Activated naive CD8-positive, alpha-beta T cell treated with anti-CD3 and anti-CD28 coated beads, Interleukin-2, amount 50 U/mL, for 16 hours (primary cell): ENCODE data around the gene MARCHF3.
"Not testable (repeated sequence)": the region's sequence is repeated elsewhere in the genome, so short reads cannot be mapped to it uniquely, and the experiment has no call there.

Experiments
- DNase-seq: peaks from one replicate; pipeline ENCODE4 v3.0.0-alpha.2; 2020; ENCODE audit warnings: low read depth, low spot score

MARCHF3 gene

GRCh38 chr5:126918615-126918957 is 111.8 kb downstream of the MARCHF3 start:
- DNase-seq, result no peak

DNA sequence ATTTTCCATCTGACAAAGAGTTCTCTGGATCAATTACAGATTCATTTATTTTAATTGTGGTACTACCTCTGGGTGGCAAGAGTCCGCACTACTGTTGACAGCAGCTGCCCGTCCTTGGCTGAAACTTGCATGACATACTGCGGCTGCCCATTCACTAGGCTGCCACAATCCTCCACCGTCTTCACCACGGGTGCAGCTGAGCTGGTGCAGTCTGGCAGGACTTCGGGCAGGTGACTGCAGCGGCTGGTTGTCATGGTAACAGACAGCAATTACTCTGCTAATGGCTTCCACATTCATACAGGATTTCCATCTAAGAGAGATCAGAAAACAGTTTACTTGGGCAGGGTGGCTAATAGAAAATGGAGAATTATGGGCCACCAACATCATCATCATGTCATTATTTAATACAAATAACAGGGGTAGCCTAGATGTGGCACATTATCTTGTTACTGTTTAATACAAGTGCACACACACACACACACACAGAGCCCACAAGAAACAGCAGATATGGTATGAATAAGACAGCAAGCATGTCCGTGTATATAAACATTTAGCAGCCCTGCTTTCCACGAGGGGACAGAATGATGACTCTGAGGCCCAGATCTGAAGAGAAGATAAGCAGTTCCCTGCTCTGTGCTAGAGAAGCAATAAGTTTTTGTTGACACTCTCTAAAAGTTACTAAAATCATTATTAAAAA is 112.3 kb downstream of the MARCHF3 start:
- no peak for DNase-seq

DNA sequence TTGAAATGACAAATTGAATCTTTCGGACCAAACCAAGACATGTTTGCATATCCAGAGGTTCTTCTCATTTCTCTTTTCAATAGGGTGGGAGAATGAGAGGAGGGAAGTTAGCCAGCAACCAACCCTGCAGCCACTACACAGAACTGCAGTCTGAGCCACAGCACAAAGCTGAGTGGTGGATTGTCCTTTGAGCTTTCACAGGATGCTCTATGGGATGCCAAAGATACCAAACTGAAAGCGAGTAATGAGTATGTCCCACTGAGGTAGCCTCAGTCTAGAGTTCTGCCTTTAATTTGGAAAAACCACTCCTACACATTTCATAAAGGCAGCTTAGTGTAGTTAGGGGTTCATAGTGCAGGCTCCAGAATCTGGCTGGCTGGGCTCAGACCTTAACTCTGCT is 114.9 kb downstream of the MARCHF3 start:
- DNase-seq, result no peak

DNA sequence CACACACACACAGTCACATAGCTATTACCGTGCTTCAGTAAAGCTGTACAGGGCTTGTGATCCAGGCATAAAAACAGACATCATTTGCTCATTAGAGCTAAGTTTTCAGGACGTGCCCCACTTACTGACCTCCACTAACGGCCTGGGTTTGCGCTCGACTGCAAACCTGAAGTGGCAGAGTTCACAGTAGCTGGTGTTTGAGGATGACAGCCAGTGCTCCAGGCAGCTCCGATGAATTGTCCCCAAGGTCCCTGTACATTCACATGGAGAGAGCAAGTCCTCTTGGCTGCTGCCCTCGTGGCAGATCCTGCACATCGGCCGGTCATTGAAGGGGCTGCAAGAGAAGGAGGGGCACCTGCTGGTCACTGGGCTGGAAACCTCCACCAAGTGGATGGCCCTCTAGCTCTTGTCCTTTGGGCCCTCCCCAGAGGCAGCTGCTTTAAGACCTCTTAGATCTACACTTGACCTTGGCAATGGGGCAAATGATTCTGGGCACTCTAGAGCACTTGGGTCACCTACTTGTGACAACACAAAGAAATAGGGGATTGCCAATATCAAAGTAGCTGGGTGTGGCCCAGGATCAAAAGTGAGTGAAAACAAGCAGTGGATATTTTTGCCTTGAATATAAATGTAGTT is 115.4 kb downstream of the MARCHF3 start:
- DNase-seq, result no peak

- DNase-seq, result no peak
These were observed 117.7 kb downstream of the MARCHF3 start for GRCh38 chr5:126912616-126913200.

DNA sequence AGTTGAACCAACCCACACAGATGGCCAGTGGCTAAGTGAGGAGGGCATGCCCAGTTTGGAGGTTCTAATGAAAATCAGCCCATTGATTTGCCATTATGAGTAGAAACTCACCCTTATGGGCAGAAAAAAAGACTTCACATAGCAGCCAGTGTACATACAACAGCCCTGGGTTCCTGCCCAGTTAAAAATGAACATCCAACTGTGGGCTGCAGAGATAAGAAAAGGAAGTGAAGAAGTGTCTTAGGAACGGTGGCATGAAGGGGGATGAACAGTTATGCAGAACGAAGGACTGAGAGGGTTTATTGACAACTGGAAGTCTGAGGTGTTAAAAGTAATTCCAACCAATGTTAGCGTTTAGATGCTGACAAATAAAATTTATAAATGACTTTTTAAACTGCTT is 118.4 kb downstream of the MARCHF3 start:
- no peak for DNase-seq

DNA sequence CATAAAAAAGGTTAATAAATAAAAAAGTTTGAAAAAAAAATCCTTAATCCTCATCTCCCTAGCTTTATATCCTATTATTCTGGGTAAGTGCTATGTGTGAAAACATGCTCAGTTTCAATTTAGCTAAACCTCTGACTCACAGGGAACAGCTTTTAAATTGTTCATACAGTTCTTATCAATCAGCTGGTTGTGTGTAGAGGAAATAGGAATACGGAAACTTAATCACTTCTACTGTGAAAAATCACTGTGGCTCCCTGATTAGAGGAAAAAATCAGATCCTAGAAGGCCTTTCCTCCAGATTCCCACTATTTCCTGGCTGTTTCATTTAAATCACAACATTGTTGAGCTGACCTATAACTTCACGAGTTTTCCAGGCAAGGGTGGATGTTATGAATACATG is 120.5 kb downstream of the MARCHF3 start:
- DNase-seq, result no peak

DNA sequence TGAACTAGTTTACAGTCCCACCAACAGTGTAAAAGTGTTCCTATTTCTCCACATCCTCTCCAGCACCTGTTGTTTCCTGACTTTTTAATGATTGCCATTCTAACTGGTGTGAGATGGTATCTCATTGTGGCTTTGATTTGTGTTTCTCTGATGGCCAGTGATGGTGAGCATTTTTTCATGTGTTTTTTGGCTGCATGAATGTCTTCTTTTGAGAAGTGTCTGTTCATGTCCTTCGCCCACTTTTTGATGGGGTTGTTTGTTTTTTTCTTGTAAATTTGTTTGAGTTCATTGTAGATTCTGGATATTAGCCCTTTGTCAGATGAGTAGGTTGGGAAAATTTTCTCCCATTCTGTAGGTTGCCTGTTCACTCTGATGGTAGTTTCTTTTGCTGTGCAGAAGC is 126.0 kb downstream of the MARCHF3 start:
- DNase-seq, result not testable (repeated sequence)

- DNase-seq, result no peak
These were observed 129.6 kb downstream of the MARCHF3 start for GRCh38 chr5:126900796-126901195.

DNA sequence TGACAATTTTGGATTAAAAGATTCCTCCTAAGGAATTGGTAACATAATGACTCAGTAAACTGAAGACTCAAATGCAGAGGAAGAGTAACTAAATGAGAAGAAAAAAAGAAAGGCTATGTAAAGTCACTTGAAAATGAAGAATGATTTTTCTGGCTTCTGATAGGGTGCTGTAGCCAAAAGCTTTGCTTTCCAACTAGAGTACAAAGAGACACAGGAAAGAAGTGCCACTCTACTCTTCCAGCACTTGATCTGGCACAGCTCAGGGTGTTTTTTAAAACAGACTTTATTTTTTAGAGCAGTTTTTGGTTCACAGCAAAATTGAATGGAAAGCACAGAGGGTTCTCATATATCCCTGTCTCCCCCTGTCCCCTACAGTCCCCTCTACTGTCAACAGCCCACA is 130.9 kb downstream of the MARCHF3 start:
- DNase-seq, result no peak

DNA sequence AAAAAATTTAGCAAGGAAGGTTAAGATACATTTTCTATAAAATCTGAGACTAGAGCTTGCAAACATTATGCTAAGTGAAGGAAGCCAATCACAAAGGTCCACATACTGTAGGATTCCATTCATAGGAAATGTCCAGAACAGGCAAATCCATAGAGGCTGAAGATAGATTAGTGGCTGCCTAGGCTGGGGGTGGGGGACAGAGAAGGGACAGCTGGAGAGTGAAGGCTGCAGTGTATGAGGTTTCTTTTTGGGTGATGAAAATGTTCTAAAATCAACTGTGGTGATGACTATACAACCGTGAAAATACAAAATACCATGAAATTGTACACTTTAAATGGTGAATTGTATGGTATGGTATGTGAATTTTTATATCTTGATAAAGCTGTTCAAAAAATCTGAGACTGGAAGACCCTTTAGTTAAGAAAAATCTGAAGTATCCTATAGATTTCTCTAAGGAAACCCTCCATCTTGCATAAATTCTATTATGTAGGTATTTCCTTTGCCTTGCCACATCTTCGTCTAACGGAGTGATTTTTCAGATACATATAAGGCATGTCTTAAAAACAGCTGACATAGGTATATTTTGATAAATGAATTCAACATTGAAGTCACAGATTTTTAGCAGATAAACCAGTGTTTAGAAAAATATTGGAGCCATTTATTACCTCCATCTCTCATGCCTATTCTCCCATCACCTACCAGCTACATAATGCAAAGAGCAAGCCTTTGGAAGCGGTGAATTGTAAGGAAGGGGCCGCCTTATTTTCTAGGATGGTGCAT is 132.3 kb downstream of the MARCHF3 start:
- DNase-seq, result no peak

GRCh38 chr5:126896170-126896702 is 134.1 kb downstream of the MARCHF3 start:
- DNase-seq, result no peak

- not testable (repeated sequence) for DNase-seq
These were observed 134.6 kb downstream of the MARCHF3 start for GRCh38 chr5:126895712-126896111.

DNA sequence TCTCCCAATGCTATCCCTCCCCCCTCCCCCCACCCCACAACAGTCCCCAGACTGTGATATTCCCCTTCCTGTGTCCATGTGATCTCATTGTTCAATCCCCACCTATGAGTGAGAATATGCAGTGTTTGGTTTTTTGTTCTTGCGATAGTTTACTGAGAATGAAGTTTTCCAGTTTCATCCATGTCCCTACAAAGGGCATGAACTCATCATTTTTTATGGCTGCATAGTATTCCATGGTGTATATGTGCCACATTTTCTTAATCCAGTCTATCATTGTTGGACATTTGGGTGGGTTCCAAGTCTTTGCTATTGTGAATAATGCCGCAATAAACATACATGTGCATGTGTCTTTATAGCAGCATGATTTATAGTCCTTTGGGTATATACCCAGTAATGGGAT is 139.9 kb downstream of the MARCHF3 start:
- not testable (repeated sequence) for DNase-seq

- no peak for DNase-seq
These were observed 142.2 kb downstream of the MARCHF3 start for GRCh38 chr5:126888175-126888574.

GRCh38 chr5:126884269-126884819 is 146.0 kb downstream of the MARCHF3 start:
- no peak for DNase-seq

GRCh38 chr5:126883564-126884245 is 146.7 kb downstream of the MARCHF3 start:
- no peak for DNase-seq

DNA sequence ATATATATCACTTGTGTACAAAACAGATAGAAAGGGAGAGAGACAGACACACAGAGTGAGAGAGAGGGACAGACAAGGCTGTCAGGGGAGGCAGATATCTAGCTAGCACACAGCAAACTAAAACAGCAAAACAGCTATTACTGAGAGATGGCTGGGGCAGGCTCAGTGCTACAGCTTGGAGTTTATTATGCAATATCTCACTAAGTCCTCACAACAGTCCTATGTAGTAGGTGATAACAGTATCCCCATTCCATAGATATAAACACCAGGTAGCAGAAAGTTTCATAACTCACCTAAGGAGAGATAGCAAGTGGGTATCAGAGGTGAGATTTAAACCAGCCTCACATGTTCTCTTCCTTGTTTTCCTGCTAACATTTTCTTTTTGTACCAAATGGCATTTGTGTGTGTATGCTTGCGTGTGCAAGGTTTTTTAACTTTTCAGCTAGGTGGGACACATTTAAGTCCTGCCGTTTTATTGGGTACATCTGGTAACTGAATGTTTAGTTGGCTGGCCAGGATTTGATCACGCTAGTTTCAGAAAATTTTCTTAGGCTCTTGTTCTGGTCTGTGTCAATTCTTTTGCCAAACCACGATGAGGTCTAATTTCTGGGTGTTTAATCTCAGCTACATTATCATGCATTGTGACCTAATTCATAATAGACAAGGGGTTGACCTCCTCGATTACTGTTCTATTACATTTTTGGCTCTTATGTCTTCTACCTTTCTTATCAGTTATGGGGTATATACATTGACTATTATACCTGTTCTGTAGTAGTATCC is 148.3 kb downstream of the MARCHF3 start:
- no peak for DNase-seq

DNA sequence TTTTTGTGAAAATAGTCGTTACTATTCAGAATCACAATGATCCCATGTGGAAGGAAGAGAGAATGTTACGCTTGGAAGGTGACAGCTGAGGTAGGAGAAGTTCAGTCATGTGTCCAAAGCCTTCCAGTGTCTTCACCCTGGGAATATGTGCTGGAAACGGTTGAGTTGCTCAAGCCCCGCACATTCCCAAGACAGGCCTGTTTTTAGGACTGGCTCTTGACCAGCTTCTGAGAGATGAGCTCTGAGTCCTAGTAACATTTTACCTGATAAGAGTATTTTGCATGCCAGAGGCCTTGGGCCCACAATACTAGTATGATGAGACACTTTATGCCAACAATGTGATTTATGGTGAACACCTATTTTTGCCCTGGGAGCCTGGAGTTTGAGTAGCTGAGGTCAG is 151.7 kb downstream of the MARCHF3 start:
- DNase-seq, result no peak

- DNase-seq, result no peak
These were observed 152.3 kb downstream of the MARCHF3 start for GRCh38 chr5:126878085-126878484.

DNA sequence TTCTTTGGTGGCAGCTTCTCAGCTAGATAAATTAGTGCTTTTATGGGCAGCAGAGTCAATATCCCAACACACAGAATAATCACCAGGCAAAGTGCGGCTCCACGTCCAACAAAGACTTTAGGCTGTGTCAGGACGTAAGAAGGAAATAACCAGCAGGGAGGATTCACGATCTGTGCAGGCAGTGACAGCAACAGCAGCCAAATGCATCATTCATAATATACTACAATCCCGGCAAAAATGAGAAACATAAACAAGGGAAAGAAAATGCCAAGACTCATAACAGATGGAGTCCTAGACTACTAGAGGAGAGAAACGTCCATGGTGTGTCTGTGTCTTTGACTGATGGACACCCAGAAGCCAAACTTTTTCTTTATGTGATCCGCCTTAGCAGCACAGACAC is 152.8 kb downstream of the MARCHF3 start:
- DNase-seq, result no peak
